Loucy (cell line): Measurements from ENCODE around the gene GATB.

Experiments
- H2AFZ ChIP-seq: fragments of 200-600 bp; sonication (generic); 2 replicates; pipeline ENCODE4 v1.6.0; 2016; ENCODE audit warnings: antibody characterized with exemption, mild to moderate bottlenecking, low read length, moderate library complexity
- H3F3A ChIP-seq: fragments of 200-600 bp; 2 replicates; pipeline ENCODE4 v1.6.0; 2016; ENCODE audit warnings: antibody characterized with exemption, low read depth, mild to moderate bottlenecking
- H3K27me3 ChIP-seq: fragments of 200-600 bp; sonication (generic); 2 replicates; pipeline ENCODE4 v1.6.1; 2014; ENCODE audit warnings: low read length, mild to moderate bottlenecking; ENCODE audit not compliant: insufficient read depth, poor library complexity, severe bottlenecking
- H3K36me3 ChIP-seq: fragments of 200-600 bp; sonication (generic); 2 replicates; pipeline ENCODE4 v1.6.1; 2016; ENCODE audit warnings: low read length; ENCODE audit not compliant: insufficient read depth
- H3K4me1 ChIP-seq: fragments of 200-600 bp; sonication (generic); 2 replicates; pipeline ENCODE4 v1.5.1; 2014; ENCODE audit warnings: low read length, mild to moderate bottlenecking; ENCODE audit not compliant: insufficient read depth, poor library complexity, severe bottlenecking
- H3K4me2 ChIP-seq: fragments of 200-600 bp; sonication (generic); 2 replicates; pipeline ENCODE4 v1.6.0; 2014; ENCODE audit warnings: antibody characterized with exemption, low read length, low read depth, mild to moderate bottlenecking; ENCODE audit not compliant: poor library complexity, severe bottlenecking
- H3K4me3 ChIP-seq: fragments of 200-600 bp; sonication (generic); 2 replicates; pipeline ENCODE4 v1.5.1; 2014; ENCODE audit warnings: low read length, mild to moderate bottlenecking, mixed read lengths; ENCODE audit not compliant: poor library complexity, severe bottlenecking
- H3K79me2 ChIP-seq: fragments of 200-600 bp; sonication (generic); 2 replicates; pipeline ENCODE4 v1.6.1; 2014; ENCODE audit warnings: low read length; ENCODE audit not compliant: insufficient read depth
- H3K9ac ChIP-seq: fragments of 200-600 bp; sonication (generic); 2 replicates; pipeline ENCODE4 v1.6.0; 2014; ENCODE audit warnings: mild to moderate bottlenecking, low read depth, low read length, moderate library complexity; ENCODE audit not compliant: poor library complexity, severe bottlenecking
- H3K9me2 ChIP-seq: fragments of 200-600 bp; sonication (generic); replicated peaks from 2 replicates; pipeline ENCODE4 v1.6.1; 2016; ENCODE audit warnings: low read depth, low read length, mixed read lengths
- H3K9me3 ChIP-seq: fragments of 200-600 bp; sonication (generic); 2 replicates; pipeline ENCODE4 v1.6.1; 2014; ENCODE audit warnings: mild to moderate bottlenecking, antibody characterized with exemption, low read length, low read depth; ENCODE audit not compliant: insufficient read depth
- H4K20me1 ChIP-seq: fragments of 200-600 bp; sonication (generic); 2 replicates; pipeline ENCODE4 v1.6.0; 2014; ENCODE audit warnings: antibody characterized with exemption, low read length, mild to moderate bottlenecking; ENCODE audit not compliant: insufficient read depth, poor library complexity, severe bottlenecking
- EZH2phosphoT487 ChIP-seq: fragments of 200-600 bp; IDR thresholded peaks from 2 replicates; pipeline ENCODE4 v1.6.1; 2018; ENCODE audit warnings: antibody characterized with exemption, mild to moderate bottlenecking, moderate library complexity, borderline replicate concordance
- TF ChIP-seq, protein P1 (sequence below): fragments of 200-600 bp; sonication (generic); conservative IDR thresholded peaks from 2 replicates; pipeline ENCODE4 v1.5.1; 2014; ENCODE audit warnings: mild to moderate bottlenecking, antibody characterized with exemption, low read length

The GATB gene

DNA sequence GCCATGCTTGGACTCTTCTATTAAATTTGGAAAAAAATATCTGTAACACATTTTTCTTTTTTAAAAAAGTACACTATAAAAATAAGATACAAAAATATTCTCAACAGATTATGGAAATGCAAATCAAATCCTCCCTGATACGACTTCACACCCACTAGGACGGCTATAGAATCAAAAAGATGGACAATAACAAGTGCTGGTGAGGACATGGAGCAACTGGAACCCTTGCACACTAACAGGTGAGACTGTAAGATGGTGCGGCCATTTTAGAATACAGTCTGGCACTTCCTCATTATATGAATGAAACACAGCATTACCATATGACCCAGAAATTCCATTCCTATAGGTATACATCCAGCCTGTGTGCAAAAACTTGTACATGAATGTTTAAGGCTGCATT lies 83.6 kb downstream of the GATB start:
- Histone ChIP-seq H3K36me3 (no peaks in the 10 kb centered on the region), H3K9me2 (no peaks in the 10 kb centered on the region), H3K4me3 (no peak overlapping the region), H3K79me2 (no peaks in the 10 kb centered on the region), H2AFZ (no peak overlapping the region), H3K4me2 (no peak overlapping the region), H3K4me1 (peaks cover 2% of the 10 kb centered on the region), H3K9ac (no peak overlapping the region), H4K20me1 (no peaks in the 10 kb centered on the region), H3K9me3 (no peaks in the 10 kb centered on the region), H3F3A (no peaks in the 10 kb centered on the region), H3K27me3 (no peaks in the 10 kb centered on the region)
- TF ChIP-seq EZH2phosphoT487: no peak
- TF ChIP-seq, protein P1, sequence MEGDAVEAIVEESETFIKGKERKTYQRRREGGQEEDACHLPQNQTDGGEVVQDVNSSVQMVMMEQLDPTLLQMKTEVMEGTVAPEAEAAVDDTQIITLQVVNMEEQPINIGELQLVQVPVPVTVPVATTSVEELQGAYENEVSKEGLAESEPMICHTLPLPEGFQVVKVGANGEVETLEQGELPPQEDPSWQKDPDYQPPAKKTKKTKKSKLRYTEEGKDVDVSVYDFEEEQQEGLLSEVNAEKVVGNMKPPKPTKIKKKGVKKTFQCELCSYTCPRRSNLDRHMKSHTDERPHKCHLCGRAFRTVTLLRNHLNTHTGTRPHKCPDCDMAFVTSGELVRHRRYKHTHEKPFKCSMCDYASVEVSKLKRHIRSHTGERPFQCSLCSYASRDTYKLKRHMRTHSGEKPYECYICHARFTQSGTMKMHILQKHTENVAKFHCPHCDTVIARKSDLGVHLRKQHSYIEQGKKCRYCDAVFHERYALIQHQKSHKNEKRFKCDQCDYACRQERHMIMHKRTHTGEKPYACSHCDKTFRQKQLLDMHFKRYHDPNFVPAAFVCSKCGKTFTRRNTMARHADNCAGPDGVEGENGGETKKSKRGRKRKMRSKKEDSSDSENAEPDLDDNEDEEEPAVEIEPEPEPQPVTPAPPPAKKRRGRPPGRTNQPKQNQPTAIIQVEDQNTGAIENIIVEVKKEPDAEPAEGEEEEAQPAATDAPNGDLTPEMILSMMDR: no peak

DNA sequence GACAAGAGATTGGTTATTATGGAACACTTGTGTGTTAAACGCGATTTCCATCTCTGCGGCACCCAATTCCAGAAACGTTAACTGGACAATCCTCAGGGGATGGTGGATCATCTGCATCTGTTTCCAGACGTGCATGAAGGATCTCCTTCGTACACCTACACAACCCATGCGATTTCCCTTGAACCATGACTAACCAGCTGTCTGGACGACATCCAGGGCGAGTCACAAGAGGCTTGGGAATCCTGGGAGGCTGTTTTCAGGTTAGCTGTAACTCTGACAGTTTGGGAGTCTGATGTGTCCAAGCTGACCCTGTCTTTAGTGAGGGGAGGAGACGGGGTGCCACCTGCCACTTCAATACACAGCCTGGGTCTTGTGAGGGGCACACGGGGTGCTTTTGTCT lies 84.5 kb downstream of the GATB start:
- H3K79me2 ChIP-seq: no peaks in the 10 kb centered on the region
- TF ChIP-seq, protein P1: no peak
- peaks cover 8% of the 10 kb centered on the region for H3K4me1 ChIP-seq
- no peak overlapping the region for H3K4me3 ChIP-seq
- H3K27me3 ChIP-seq: no peaks in the 10 kb centered on the region
- H3K4me2 ChIP-seq: no peak overlapping the region
- H3K36me3 ChIP-seq: no peaks in the 10 kb centered on the region
- no peak overlapping the region for H2AFZ ChIP-seq
- H3K9ac ChIP-seq: no peak overlapping the region
- no peaks in the 10 kb centered on the region for H3F3A ChIP-seq
- no peaks in the 10 kb centered on the region for H3K9me2 ChIP-seq
- H4K20me1 ChIP-seq: no peaks in the 10 kb centered on the region
- H3K9me3 ChIP-seq: no peaks in the 10 kb centered on the region

DNA sequence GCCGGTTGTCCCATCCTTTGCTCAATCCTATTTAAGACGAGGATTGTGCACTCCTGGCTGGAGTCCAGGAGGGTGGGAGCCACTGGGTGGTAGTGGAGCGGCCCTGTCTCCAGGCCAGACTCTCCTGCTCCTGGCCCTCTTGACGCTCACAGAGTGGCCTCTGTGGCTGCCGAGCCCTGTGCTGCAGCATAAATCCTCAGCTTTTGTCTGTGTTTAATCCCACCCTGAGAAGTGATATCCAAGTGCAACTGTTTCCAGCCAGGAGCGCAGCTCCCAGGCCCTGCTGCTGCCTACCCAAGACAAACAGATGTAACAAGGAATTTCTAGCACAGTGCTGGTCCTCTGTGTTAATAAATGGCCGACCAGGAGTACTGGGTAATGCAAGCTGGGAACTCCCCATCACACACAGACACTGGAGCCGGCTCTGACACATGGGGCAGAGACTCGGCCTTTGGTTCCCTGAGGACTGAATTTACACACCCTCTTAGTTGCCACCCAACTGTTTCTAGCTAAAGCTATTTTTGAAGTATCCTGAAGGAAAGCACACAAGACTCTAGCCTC lies 85.3 kb downstream of the GATB start:
- Histone ChIP-seq H2AFZ (no peak overlapping the region), H3K9ac (no peak overlapping the region), H3K79me2 (no peaks in the 10 kb centered on the region), H3K27me3 (no peaks in the 10 kb centered on the region), H4K20me1 (no peaks in the 10 kb centered on the region), H3K9me3 (no peaks in the 10 kb centered on the region), H3K4me3 (no peak overlapping the region), H3K9me2 (no peaks in the 10 kb centered on the region), H3F3A (no peaks in the 10 kb centered on the region), H3K4me2 (no peak overlapping the region), H3K4me1 (peaks cover 8% of the 10 kb centered on the region), H3K36me3 (no peaks in the 10 kb centered on the region)
- TF ChIP-seq EZH2phosphoT487: no peak
- TF ChIP-seq, protein P1: no peak
